GM12864 (cell line): ENCODE results near the gene IL31.
"Not testable (repeated sequence)": the region's sequence is repeated elsewhere in the genome, so short reads cannot be mapped to it uniquely, and the experiment has no call there.

Source experiments
- DNase-seq: peaks from one replicate; pipeline ENCODE4 v3.0.0-alpha.2; 2011; ENCODE audit warnings: low read depth
- H3K4me3 ChIP-seq: 2 replicates; pipeline ENCODE4 v1.5.1; 2011; ENCODE audit warnings: mild to moderate bottlenecking, low read depth, low read length, control low read depth
- CTCF ChIP-seq: IDR thresholded peaks from 2 replicates; pipeline ENCODE4 v1.5.1; 2011; ENCODE audit warnings: low read depth, mild to moderate bottlenecking, moderate library complexity, low read length, control low read depth, inconsistent platforms; ENCODE audit errors: missing control alignments

Gene IL31

GRCh38 chr12:122206111-122206881 lies 32.3 kb upstream of the IL31 start:
- no peak for TF ChIP-seq CTCF
- H3K4me3 ChIP-seq = no peak overlapping the region
- no peak for DNase-seq

- TF ChIP-seq CTCF = no peak
- DNase-seq = no peak
Measured at GRCh38 chr12:122205053-122205925, 31.3 kb upstream of the IL31 start.

GRCh38 chr12:122204167-122205052 lies 30.4 kb upstream of the IL31 start:
- no peak for TF ChIP-seq CTCF
- no peak overlapping the region for H3K4me3 ChIP-seq
- no peak for DNase-seq

More at GRCh38 chr12:122205053-122205925, 31.3 kb upstream of the IL31 start:
- H3K4me3 ChIP-seq = no peak overlapping the region

- no peak for TF ChIP-seq CTCF
- no peak for DNase-seq
- H3K4me3 ChIP-seq = peak within 1 kb of the TSS; percentile 45
Measured at GRCh38 chr12:122203301-122204166, 29.5 kb upstream of the IL31 start, which contains the start of gene B3GNT4. Gene B3GNT4, plus strand, starts transcription at chr12:122203709. Its CDS starts 910 bp downstream, at chr12:122204619.

GRCh38 chr12:122202811-122203210 lies 28.8 kb upstream of the IL31 start:
- not testable (repeated sequence) for DNase-seq
- peak overlapping the region; percentile 45; the same call in 1 of the 2 replicates for H3K4me3 ChIP-seq

GRCh38 chr12:122202017-122202416 lies 28.0 kb upstream of the IL31 start:
- TF ChIP-seq CTCF = no peak
- H3K4me3 ChIP-seq = no peak overlapping the region
- no peak for DNase-seq
